Fibroblast of skin of back (primary cell): ENCODE data around the gene TEAD1.

Source experiments
- DNase-seq: peaks from one replicate; pipeline ENCODE4 v3.0.0-alpha.2; 2013

Gene TEAD1

DNA sequence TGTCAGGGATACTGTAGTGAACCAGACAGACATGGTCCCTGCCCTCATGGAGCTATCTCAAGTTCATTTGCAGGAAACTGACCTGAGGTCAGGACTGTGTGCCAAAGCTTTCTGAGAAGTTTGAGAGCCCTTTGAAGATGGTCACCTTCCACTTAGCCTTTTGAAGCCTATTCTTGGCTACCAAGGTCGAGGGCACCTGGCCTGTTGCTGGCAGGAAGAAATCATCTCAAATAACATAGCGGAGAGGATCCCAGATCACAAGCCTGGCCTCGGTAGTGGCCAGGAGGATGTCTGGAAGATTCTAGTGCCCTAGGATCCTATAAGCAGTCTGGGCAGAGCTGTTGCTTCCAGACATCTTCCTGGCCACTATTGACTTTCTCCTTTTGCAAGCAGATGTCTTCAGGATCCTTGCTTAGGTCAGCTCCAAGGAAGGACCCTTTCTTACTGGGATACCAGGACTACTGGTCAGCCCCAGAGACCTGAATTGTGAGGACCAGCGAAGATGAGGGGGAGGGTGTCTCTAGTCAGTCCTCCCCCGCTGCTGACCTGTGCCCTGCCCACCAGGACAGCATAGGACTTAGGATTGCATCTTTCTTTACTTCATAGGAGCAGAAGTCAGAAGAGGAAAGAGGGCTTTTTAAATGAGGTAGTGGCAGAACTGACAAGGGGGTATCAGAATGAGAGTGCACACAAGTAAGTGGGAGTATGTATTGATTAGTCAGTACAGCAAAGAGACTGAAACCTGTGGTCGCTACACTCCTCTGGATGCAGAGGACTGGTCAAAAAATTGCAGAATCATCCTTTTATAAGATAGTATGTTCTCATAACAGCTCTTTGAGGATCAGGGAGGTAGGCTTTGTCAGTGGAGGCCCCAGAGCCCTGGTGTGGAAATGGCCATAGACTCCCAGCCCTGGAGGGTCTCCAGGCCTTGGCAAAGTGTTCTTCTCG lies 94.8 kb downstream of the TEAD1 start:
- DNase-seq: no peak

DNA sequence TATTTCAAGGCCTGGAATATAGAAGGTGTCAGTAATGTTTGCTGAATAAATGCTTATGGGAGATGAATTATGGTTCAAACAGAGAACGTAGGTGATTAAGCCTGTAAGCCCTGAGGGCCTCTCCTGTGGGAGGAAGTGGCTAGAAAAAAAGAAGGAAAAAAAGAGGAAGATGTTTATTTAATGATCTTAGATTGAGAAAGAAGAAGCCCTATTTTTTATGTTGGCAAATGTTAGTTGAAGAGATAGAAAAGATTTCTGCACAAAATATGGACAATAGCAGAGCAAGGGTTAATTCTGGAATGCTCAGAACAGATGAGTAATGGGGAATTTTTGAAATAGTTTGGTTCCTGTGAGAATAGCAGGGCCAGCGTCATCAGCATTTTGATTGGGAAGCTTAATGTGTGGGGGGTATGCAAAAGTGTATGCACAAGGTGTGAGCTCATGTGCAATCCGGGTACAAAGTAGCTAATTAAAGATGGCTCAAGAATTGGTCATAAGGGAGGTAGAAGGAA lies 95.7 kb downstream of the TEAD1 start:
- peak; percentile 94 for DNase-seq

GRCh38 chr11:12770435-12770834 lies 96.2 kb downstream of the TEAD1 start:
- no peak for DNase-seq

GRCh38 chr11:12770966-12771597 lies 96.9 kb downstream of the TEAD1 start:
- no peak for DNase-seq

DNA sequence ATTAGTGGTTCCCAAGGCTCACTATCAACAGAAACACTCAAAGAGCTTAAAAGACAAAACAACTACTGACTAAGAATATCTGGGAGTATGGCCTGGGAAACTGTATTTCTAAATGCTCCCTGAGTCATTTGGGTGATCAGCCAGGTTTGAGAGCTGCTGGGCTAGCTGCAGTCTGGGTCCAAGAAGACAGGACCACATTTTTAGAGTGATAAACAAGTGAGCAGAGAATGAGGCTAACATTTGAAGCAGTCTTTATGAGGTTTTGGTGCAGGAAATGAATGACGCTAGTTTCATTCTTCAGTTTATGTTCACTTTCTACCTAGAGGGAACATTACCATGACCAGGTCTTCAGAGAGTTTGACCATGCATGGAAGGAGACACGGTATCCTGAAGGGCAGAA lies 97.7 kb downstream of the TEAD1 start:
- DNase-seq: no peak

DNA sequence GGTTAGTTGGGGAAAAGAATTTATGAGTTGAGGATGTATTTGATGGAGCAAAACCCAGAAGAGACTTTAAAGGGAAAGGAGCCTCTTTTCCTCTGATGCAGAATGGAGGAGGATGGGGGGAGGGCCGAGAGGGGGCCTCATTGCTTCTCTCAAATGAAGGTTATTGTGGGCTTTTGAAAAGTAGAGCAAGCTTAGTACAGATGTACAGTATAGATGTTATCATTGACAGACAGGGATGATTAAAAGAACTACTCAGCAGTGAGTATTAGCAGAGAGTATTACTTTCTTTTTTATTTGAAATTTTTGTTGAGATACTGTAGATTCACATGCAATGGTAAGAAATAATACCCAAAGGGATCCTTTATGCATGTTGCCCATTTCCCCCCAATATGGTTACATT lies 98.1 kb downstream of the TEAD1 start:
- DNase-seq: no peak

GRCh38 chr11:12773591-12773990 lies 99.4 kb downstream of the TEAD1 start:
- no peak for DNase-seq

- DNase-seq: no peak
These were observed 101.7 kb downstream of the TEAD1 start for GRCh38 chr11:12775955-12776354.

DNA sequence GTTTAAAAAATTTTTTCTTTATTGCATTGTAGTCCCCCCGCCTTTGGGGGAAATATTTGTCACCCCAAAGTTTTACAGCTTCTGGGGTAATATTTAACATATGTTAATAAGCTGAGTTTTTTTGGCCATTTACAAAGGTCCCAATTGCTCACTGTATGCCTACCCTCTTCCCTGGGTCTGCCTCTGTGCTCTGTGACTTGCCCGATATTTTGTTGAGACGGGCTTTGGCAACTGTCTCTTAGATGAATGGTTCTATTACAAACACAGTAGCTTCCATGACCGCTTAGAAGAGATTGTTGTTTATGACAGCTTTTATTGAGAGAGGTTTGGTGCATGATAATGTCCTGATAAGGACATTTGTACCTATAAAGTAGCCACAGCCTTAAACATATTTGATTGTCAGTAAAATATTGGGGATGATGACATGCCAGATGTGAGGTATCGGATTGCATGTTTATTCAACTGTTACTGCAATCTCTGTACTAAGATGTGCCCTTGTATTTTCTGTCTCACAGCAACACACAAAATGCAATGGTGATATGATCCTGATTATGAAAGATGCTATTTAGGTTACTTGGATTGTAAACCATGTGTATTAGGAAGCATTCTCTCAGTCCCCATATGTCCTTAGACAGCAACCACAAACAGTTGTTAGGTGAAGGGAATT lies 103.1 kb downstream of the TEAD1 start:
- no peak for DNase-seq

GRCh38 chr11:12778240-12778905 lies 104.2 kb downstream of the TEAD1 start:
- no peak for DNase-seq

GRCh38 chr11:12783765-12784164 lies 109.5 kb downstream of the TEAD1 start:
- no peak for DNase-seq

DNA sequence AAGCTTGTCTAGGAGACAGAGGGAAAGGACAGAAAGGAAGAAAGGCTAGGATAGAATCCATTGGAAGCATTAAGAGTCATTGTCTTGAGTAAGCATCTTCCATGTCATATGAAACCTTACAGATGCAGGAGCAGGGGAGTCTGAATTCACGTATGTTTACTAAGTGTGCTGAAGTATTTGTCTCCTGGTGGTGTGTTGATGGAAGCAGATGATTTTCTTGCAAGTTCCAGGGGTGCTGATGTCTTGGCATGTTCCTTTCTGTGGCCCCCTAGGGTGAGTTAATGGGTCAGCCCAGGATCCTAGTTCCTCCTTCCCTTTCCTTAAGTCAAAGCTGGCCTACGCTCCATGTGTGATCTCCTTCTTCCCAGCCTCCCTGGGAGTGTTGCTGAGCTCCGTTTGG lies 110.2 kb downstream of the TEAD1 start:
- DNase-seq: peak; percentile 55

DNA sequence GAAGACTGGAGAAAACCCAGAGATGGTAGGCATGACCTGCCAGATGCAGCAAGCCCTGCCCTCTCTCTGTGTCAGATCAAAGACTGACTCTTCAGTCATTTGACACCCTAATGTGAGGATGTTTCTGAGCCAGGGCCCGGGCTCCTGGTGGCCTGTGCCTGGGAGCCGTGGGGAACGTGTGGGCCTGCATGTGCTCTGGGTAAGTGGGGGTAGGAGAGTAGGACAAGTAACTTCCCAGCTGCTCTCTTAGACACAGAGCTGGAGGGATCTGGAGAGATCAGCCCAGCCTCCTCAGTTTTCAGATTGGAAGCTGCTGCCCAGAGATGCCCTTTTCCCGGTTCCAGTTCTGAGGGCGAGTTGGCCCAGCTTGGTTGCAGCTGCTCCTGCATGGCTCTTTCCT lies 110.8 kb downstream of the TEAD1 start:
- no peak for DNase-seq

DNA sequence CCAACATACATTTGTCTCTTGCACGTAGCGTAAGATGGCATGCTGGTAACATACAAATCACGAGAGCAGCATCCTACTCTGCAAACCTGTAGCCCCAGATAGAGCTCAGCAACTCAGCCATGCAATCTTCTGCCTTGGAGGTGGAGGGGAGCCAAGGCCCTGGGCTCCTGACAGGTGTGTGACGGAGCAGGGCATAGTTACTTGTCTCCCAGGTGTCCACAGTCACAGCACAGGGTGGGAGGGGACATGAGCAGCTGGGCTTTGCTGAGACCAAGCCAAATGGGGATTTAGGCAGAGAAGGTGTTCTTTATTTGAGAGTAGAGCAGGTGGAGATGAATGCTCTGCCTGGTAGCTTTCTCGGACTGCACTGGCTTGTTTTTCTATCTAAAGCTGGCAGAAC lies 111.7 kb downstream of the TEAD1 start:
- DNase-seq: no peak

DNA sequence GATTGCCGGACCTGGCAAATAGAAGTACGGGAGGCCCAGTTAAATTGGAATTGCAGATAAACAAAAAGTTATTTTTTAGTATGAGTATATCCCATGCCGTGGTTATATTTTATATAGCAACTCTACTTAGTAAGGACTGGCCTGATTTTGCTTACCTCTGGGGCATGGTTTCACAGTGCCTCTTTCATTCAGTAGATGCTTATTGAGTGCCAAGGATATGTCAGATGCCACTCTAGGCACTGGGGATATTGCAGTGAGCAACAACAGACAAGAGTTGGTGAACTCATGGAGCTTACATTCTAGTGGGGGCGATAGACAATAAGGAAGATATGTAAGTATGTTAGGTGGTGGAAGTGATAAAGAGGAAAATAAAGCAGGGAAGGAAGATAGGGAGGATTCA lies 112.2 kb downstream of the TEAD1 start:
- no peak for DNase-seq

DNA sequence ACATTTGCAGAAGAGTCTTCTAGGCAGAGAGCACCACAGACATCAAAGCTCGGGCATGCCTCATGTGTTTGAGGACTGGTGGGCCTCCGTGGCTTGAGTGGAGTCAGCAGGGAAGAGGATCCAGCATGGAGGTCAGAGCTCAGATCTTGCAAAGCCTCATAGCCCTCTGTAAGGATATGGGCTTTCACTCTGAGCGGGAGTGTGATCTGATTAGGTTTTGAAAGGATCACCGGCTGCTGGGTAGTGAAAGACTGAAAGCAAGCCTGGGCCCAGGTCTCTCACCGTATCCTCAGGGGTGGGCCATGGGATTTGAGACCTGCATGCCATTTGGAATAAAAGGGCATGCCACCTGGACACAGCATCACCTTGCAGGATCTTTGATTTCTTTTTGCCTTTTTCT lies 112.7 kb downstream of the TEAD1 start:
- DNase-seq: no peak

DNA sequence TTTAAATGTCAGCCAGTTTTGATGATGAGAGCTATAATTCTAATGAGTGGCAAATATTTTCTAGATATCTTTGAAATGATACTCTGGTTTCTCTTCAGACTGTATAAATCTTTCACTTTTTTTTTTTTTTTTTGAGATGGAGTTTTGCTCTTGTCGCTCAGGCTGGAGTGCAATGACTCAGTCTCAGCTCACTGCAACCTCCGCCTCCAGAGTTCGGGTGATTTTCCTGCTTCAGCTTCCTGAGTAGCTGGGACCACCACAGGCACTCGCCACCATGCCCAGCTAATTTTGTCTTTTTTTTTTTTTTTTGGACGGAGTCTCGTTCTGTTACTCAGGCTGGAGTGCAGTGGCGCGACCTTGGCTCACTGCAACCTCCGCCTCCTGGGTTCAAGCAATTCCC lies 113.6 kb downstream of the TEAD1 start:
- peak; percentile 86 for DNase-seq

- DNase-seq: no peak
These were observed 114.8 kb downstream of the TEAD1 start for GRCh38 chr11:12789054-12789453.

DNA sequence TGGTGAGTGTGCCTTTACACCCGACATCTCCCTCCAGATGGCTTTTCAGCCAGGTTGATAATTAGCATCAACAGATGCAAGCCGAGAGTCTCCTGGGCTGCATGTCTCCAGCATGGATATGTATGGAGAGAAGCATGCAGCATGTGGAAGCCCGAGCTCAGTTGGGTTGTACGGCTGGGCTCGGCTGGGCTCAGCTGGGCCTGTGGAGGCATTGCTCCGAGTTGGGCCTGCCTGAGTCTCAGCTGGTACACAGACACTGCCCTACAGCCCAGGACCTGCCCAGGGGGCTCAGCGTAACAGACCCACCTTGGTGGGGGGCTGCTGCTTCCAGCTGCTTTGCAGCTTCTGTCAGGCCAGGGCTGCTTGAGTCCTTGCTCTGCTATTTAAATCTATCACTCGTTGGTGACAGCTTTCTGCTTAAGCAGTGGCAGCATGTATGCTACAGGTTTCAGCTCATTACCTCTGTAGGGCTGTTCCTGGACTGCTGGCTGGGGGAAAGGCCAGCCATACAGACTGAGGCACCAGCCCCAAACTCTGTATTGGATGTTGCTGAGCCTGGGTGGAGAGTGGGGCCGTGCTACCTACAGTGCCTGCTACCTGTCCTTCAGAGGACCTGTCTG lies 115.5 kb downstream of the TEAD1 start:
- no peak for DNase-seq

- DNase-seq: no peak
These were observed 116.8 kb downstream of the TEAD1 start for GRCh38 chr11:12790861-12791616.

- no peak for DNase-seq
These were observed 117.8 kb downstream of the TEAD1 start for GRCh38 chr11:12792018-12792417.

DNA sequence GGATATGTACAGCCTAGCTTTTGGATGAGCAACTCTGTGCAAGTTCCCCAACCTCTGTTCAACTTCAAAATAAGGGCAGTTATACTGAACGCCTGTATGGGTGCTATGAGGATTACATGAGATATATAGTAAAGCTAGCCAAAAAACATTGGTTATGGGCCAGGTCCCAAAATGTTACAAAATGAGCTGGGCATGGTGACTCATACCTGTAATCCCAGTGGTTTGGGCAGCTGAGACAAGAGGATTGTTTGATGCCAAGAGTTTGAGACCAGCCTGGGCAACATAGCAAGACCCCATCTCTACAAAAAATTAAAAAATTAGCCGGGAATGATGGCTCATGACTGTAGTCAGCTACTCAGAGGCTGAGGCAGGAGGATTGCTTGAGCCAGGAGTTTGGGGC lies 118.4 kb downstream of the TEAD1 start:
- peak; percentile 60 for DNase-seq
